Naive B cell (primary cell): ENCODE results near the gene GPR137B. TPM values are rescaled to one million over a fixed set of nuclear protein-coding genes. Genes with fewer than 3 reads are reported as not detected.
"Not testable (repeated sequence)": the region's sequence is repeated elsewhere in the genome, so short reads cannot be mapped to it uniquely, and the experiment has no call there.

Experiments used
- ATAC-seq, 2 donors: fragments of 150-1000 bp; cut with Tn5 transposase; 2 replicates each; pipeline ENCODE4 v1.10.0; 2021; ENCODE audit warnings: low read depth in 2 of 2, mild to moderate bottlenecking in 2 of 2, moderate library complexity in 2 of 2
- DNase-seq: peaks from one replicate; pipeline ENCODE4 v3.0.0; 2022
- H3K27ac Mint-ChIP-seq, 6 donors: one replicate each; pipeline ENCODE4 v1.8.0; 2020 to 2022; ENCODE audit warnings: mild to moderate bottlenecking in 6 of 6, mixed read lengths in 6 of 6, moderate library complexity in 5 of 6, inconsistent platforms in 2 of 6
- H3K27me3 Mint-ChIP-seq, 3 donors: one replicate each; pipeline ENCODE4 v1.8.0; 2021 to 2022; ENCODE audit warnings: mixed read lengths in 3 of 3, mild to moderate bottlenecking in 1 of 3
- H3K36me3 Mint-ChIP-seq, 2 donors: one replicate each; pipeline ENCODE4 v1.8.0; 2020 to 2022; ENCODE audit warnings: mixed read lengths in 2 of 2, inconsistent platforms in 1 of 2, mild to moderate bottlenecking in 1 of 2
- H3K4me1 Mint-ChIP-seq, 3 donors: one replicate each; pipeline ENCODE4 v1.8.0; 2020 to 2022; ENCODE audit warnings: mixed read lengths in 3 of 3, inconsistent platforms in 1 of 3, mild to moderate bottlenecking in 1 of 3, moderate library complexity in 1 of 3
- H3K4me3 Mint-ChIP-seq, 8 donors: one replicate each; pipeline ENCODE4 v1.8.0; 2020 to 2022; ENCODE audit warnings: mild to moderate bottlenecking in 8 of 8, mixed read lengths in 8 of 8, moderate library complexity in 8 of 8, inconsistent platforms in 2 of 8
- H3K9me3 Mint-ChIP-seq, 7 donors: one replicate each; pipeline ENCODE4 v1.8.0; 2020 to 2022; ENCODE audit warnings: mixed read lengths in 7 of 7, mild to moderate bottlenecking in 5 of 7, inconsistent platforms in 2 of 7, moderate library complexity in 1 of 7
- polyA plus RNA-seq, 6 donors: library from polyadenylated mRNA; unstranded; fragments of 300-500 nt; fragmentation: Illumina TruSeq; gene quantifications; one replicate each; pipeline ENCODE4 v1.2.3, GENCODE V29; 2021; ENCODE audit warnings: low read depth in 6 of 6

The GPR137B gene, protein sequence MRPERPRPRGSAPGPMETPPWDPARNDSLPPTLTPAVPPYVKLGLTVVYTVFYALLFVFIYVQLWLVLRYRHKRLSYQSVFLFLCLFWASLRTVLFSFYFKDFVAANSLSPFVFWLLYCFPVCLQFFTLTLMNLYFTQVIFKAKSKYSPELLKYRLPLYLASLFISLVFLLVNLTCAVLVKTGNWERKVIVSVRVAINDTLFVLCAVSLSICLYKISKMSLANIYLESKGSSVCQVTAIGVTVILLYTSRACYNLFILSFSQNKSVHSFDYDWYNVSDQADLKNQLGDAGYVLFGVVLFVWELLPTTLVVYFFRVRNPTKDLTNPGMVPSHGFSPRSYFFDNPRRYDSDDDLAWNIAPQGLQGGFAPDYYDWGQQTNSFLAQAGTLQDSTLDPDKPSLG
- polyA plus RNA-seq: 1 to 10 TPM; 1.1 to 4.0 (median 2.6) TPM

- Mint-ChIP-seq H3K27me3 (peaks cover 52 to 67% (median 64%) of the 10 kb centered on the region in 3 donors), H3K4me3 (peak within 1 kb of the TSS; percentile 93 to 98 (median 96)), H3K9me3 (peaks cover 0 to 2% (median 0%) of the 10 kb centered on the region in 7 donors), H3K4me1 (peaks cover 16 to 35% (median 27%) of the 10 kb centered on the region in 3 donors), H3K36me3 (peaks cover 0 to 14% of the 10 kb centered on the region in 2 donors), H3K27ac (peak within 1 kb of the TSS; percentile 67 to 99 (median 90))
- DNase-seq (peak; percentile 66), ATAC-seq (peak; percentile 77 to 80)
These were observed at the start of gene GPR137B for GRCh38 chr1:236142253-236143103. GPR137B (plus strand) TSS chr1:236142539; CDS start chr1:236142623, 84 bp downstream.

DNA sequence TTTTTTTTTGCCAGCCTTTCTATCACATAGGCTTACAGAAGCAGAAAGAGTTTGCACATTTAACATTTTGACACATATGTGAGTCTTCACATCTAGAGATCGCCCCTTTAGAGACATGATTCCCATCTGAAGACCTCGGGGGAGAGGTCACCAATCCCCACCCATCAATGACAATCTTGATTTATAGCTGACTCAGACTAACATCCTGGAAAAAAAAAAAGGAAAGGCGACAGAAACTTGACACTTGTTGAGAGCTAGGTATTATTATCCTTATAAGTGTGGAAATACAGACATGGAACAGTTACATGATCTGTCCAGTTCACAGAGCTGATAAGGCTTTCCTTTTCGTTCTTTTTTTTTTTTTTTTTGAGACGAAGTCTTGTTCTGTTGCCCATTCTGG lies 49.4 kb upstream of the GPR137B start:
- ATAC-seq (no peak), DNase-seq (no peak)
- Mint-ChIP-seq H3K27me3 (peaks cover 11 to 29% (median 23%) of the 10 kb centered on the region in 3 donors), H3K27ac (no peak overlapping the region), H3K4me1 (peaks cover 0 to 3% (median 0%) of the 10 kb centered on the region in 3 donors), H3K36me3 (no peaks in the 10 kb centered on the region), H3K9me3 (peaks cover 0 to 8% (median 2%) of the 10 kb centered on the region in 7 donors), H3K4me3 (no peak overlapping the region)

DNA sequence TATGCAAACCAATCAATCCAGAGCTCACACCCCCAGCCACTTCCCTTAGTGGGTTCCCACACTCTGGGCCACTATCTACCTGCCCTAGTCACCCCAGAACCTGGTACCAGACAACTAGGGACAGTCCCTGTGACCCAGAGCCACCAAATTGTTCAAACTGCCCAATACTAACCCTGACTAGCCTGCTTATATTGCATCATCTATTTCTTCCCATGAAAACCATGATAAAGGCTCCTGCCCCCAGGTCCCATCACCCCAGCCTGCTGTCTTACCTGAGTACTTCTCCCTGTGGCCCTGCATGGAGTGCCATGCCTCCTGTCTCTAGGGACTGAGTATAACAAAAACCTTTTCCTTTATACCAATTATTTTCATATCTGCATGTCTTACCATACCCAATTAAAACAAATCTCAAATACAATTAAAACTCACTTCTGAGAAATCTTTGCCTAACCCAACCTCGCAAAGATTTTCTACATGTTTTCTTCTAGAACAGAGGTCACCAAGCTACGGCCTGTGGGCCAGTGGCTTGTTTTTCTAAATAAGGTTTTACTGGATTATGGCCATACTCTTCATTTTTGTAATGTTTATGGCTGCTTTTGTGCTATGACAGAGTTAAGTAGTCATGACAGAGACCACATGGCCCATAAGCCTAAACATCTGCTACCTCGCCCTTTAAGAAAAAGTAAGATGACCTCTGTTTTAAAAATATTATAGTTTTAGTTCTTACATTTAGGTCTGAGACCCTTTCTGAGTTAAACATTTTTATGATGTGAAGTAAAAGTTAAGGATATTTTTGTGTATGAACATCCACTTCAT lies 46.4 kb upstream of the GPR137B start:
- ATAC-seq: no peak
- no peak overlapping the region for H3K4me3 Mint-ChIP-seq

GRCh38 chr1:236096660-236097482 lies 45.5 kb upstream of the GPR137B start:
- DNase-seq: peak; percentile 28
- peak in 1 of 2 donors; percentile 35 for ATAC-seq
- Mint-ChIP-seq H3K27me3 (peaks cover 14 to 29% (median 22%) of the 10 kb centered on the region in 3 donors), H3K4me3 (peak overlapping the region in 1 of 8 donors; percentile 47), H3K27ac (peak overlapping the region in 3 of 6 donors; percentile 35 to 75 (median 53))
- H3K36me3 Mint-ChIP-seq, H3K4me1 Mint-ChIP-seq, H3K9me3 Mint-ChIP-seq: not testable (repeated sequence)

More for the DNA sequence above, 46.4 kb upstream of the GPR137B start:
- Mint-ChIP-seq H3K4me1 (peaks cover 0 to 3% (median 0%) of the 10 kb centered on the region in 3 donors), H3K27me3 (peaks cover 14 to 29% (median 22%) of the 10 kb centered on the region in 3 donors), H3K9me3 (peaks cover 0 to 5% (median 2%) of the 10 kb centered on the region in 7 donors), H3K36me3 (no peaks in the 10 kb centered on the region), H3K27ac (peak overlapping the region in 1 of 6 donors; percentile 33)
- DNase-seq: no peak

DNA sequence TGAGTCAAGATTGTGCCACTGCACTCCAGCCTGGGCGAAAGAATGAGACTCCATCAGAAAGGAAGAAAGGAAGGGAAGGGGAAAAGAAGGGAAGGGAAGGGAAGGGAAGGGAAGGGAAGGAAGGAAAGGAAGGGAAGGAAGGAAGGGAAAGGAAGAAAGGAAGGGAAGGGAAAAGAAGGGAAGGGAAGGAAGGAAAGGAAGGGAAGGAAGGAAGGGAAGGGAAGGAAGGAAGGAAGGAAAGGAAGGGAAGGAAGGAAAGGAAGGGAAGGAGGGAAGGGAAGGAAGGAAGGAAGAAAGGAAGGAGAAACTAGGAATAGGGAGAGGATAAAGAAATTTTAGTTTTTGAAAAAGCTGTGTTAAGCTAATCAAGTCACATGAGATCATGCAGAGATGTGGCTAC lies 44.1 kb upstream of the GPR137B start:
- ATAC-seq (no peak), DNase-seq (no peak)
- Mint-ChIP-seq H3K36me3 (no peaks in the 10 kb centered on the region), H3K4me1 (peaks cover 0 to 3% (median 0%) of the 10 kb centered on the region in 3 donors), H3K27ac (no peak overlapping the region), H3K4me3 (no peak overlapping the region), H3K27me3 (peaks cover 14 to 26% (median 22%) of the 10 kb centered on the region in 3 donors), H3K9me3 (peaks cover 0 to 5% (median 2%) of the 10 kb centered on the region in 7 donors)

DNA sequence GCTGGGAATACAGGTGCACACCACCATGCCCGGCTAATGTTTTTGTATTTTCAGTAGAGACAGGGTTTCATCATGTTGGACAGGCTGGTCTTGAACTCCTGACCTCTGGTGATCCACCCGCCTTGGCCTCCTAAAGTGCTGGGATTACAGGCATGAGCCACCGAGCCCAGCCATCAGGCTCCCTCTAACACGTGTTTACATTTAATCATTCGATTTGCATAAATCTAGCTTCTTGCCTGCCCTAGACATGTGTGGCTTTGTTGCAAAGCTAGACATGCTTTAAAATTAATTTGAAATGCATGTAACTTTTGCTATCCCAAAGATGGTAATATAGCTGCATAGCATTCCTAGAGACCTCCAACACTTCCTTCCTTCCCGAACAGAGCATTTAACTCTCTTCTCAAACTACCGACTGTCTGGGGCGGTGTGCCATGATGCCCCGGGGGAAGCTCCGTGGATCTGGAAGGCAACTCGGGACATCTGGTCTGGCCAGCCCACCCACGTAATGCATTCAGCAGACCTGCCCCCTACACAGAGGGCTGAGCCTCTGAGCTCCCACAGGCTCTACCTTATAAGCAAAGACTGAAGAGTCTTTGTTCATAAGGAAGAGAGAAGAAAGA lies 42.9 kb upstream of the GPR137B start:
- peaks cover 0 to 5% (median 2%) of the 10 kb centered on the region in 7 donors for H3K9me3 Mint-ChIP-seq
- no peak for DNase-seq
- H3K27ac Mint-ChIP-seq: no peak overlapping the region
- peaks cover 8 to 16% (median 14%) of the 10 kb centered on the region in 3 donors for H3K27me3 Mint-ChIP-seq
- H3K4me3 Mint-ChIP-seq: no peak overlapping the region
- no peaks in the 10 kb centered on the region for H3K36me3 Mint-ChIP-seq
- no peak for ATAC-seq
- H3K4me1 Mint-ChIP-seq: peaks cover 0 to 5% (median 0%) of the 10 kb centered on the region in 3 donors

DNA sequence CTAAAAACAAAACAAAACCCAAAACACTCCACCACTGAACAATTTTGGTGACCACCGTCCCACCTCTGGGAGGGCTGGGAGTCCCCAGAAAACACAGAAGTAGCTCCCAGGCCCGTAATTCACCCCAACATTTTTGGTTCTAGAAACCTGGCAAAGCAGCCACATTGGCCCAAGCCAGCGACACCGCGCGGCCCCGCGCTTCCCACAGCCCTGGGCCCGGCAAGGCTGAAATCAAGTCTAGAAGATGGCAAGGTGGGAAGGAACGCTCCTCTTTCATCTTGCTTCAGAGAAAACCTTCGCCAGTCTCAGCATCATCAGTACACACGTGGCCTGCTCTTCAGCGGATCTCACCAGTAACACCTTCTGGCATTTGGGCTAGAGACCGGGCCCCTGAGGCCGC lies 41.5 kb upstream of the GPR137B start:
- DNase-seq (no peak), ATAC-seq (no peak)
- Mint-ChIP-seq H3K27ac (no peak overlapping the region), H3K4me3 (no peak overlapping the region), H3K27me3 (peaks cover 2 to 8% (median 3%) of the 10 kb centered on the region in 3 donors), H3K9me3 (peaks cover 0 to 5% (median 2%) of the 10 kb centered on the region in 7 donors), H3K4me1 (peaks cover 0 to 5% (median 0%) of the 10 kb centered on the region in 3 donors), H3K36me3 (no peaks in the 10 kb centered on the region)

- DNase-seq (no peak), ATAC-seq (no peak)
- H3K27ac Mint-ChIP-seq: no peak overlapping the region
- H3K4me3 Mint-ChIP-seq: no peak overlapping the region
- H3K9me3 Mint-ChIP-seq: peaks cover 0 to 3% (median 0%) of the 10 kb centered on the region in 7 donors
- H3K4me1 Mint-ChIP-seq: peaks cover 0 to 5% (median 0%) of the 10 kb centered on the region in 3 donors
- H3K27me3 Mint-ChIP-seq: peaks cover 0 to 8% (median 0%) of the 10 kb centered on the region in 3 donors
- no peaks in the 10 kb centered on the region for H3K36me3 Mint-ChIP-seq
These were observed 40.8 kb upstream of the GPR137B start for GRCh38 chr1:236101233-236102200.

- Mint-ChIP-seq H3K9me3 (no peaks in the 10 kb centered on the region), H3K27ac (no peak overlapping the region), H3K27me3 (peaks cover 0 to 4% (median 0%) of the 10 kb centered on the region in 3 donors), H3K4me3 (no peak overlapping the region), H3K36me3 (no peaks in the 10 kb centered on the region), H3K4me1 (peaks cover 0 to 2% (median 0%) of the 10 kb centered on the region in 3 donors)
- ATAC-seq (no peak), DNase-seq (no peak)
These were observed 39.7 kb upstream of the GPR137B start for GRCh38 chr1:236102611-236103010.

DNA sequence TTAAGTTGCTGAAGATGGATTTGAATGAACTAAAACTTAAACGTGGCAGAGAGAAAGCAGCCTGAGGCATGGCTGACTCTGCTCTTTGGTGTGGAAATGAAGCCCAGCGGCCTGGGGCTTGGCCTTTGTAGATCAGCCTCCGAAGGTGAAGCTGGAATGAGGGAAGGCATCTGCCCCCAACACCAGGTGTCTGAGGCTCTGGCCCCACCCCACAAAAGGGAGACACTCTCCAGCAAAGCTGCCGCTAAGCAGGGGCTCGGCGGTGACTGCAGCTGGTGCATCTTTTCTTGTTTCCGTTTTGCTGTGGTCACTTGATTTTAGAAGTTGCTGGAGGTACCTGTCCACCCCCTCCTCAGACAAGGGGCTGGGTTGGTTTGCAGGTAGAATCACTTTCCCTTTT lies 39.3 kb upstream of the GPR137B start:
- no peak overlapping the region for H3K27ac Mint-ChIP-seq
- H3K36me3 Mint-ChIP-seq: no peaks in the 10 kb centered on the region
- no peaks in the 10 kb centered on the region for H3K9me3 Mint-ChIP-seq
- H3K4me3 Mint-ChIP-seq: no peak overlapping the region
- H3K4me1 Mint-ChIP-seq: peaks cover 0 to 2% (median 0%) of the 10 kb centered on the region in 3 donors
- DNase-seq: no peak
- peaks cover 0 to 4% (median 0%) of the 10 kb centered on the region in 3 donors for H3K27me3 Mint-ChIP-seq
- ATAC-seq: no peak
